Fibroblast of lung (primary cell): ENCODE measurements around the gene FAT4. TPM values are rescaled to one million over a fixed set of nuclear protein-coding genes. Genes with fewer than 3 reads are reported as not detected.

Experiments
- DNase-seq, 2 donors: peaks; one replicate each; pipeline versions ENCODE4 v3.0.0 to v3.0.0-alpha.2; 2010; ENCODE audit warnings: low read depth in 2 of 2
- H2AFZ ChIP-seq: 2 replicates; pipeline ENCODE4 v1.5.1; 2012; ENCODE audit warnings: low read length, control low read depth, inconsistent platforms
- H3K27ac ChIP-seq: 2 replicates; pipeline ENCODE4 v1.5.1; 2011; ENCODE audit warnings: low read length, control low read depth; ENCODE audit not compliant: insufficient read depth
- H3K27me3 ChIP-seq: 2 replicates; pipeline ENCODE4 v1.5.1; 2011; ENCODE audit warnings: mild to moderate bottlenecking, low read length; ENCODE audit not compliant: control insufficient read depth, insufficient read depth
- H3K36me3 ChIP-seq: 2 replicates; pipeline ENCODE4 v1.5.1; 2011; ENCODE audit warnings: low read length; ENCODE audit not compliant: control insufficient read depth, insufficient read depth
- H3K4me1 ChIP-seq: 2 replicates; pipeline ENCODE4 v1.5.1; 2011; ENCODE audit warnings: low read length; ENCODE audit not compliant: control insufficient read depth, insufficient read depth; ENCODE audit errors: extremely low read depth
- H3K4me2 ChIP-seq: 2 replicates; pipeline ENCODE4 v1.5.1; 2011; ENCODE audit warnings: low read length, control low read depth; ENCODE audit not compliant: insufficient read depth; ENCODE audit errors: extremely low read depth
- H3K4me3 ChIP-seq, 4 experiments: fragments of 200-600 bp in 1 of 4; sonication (generic) in 1 of 4; replicated peaks in 1 of 4; 2 replicates each; pipeline ENCODE4 v1.5.1; 2011 to 2016; ENCODE audit warnings: low read length in 4 of 4, low read depth in 3 of 4, mild to moderate bottlenecking in 3 of 4, control low read depth in 2 of 4, inconsistent platforms in 1 of 4, mixed read lengths in 1 of 4; ENCODE audit not compliant: insufficient read depth in 1 of 4; ENCODE audit errors: control extremely low read depth in 1 of 4
- H3K79me2 ChIP-seq: 2 replicates; pipeline ENCODE4 v1.5.1; 2012; ENCODE audit warnings: mild to moderate bottlenecking, low read length, inconsistent platforms; ENCODE audit not compliant: control insufficient read depth, insufficient read depth
- H3K9ac ChIP-seq: 2 replicates; pipeline ENCODE4 v1.5.1; 2011; ENCODE audit warnings: mild to moderate bottlenecking, low read length, control low read depth; ENCODE audit not compliant: insufficient read depth
- H3K9me3 ChIP-seq: 2 replicates; pipeline ENCODE4 v1.5.1; 2012; ENCODE audit warnings: low read depth, low read length; ENCODE audit not compliant: control insufficient read depth, insufficient read depth
- H4K20me1 ChIP-seq: 2 replicates; pipeline ENCODE4 v1.5.1; 2011; ENCODE audit warnings: low read length; ENCODE audit not compliant: control insufficient read depth, insufficient read depth; ENCODE audit errors: extremely low read depth
- CTCF ChIP-seq, 2 donors: IDR thresholded peaks in 1 of 2; conservative IDR thresholded peaks in 1 of 2; 1 replicate in 1 of 2; 2 replicates in 1 of 2; pipeline ENCODE4 v1.5.1; 2011 to 2012; ENCODE audit warnings: low read length in 2 of 2, control low read depth in 1 of 2, inconsistent platforms in 1 of 2, low read depth in 1 of 2, mild to moderate bottlenecking in 1 of 2
- EZH2 ChIP-seq: IDR thresholded peaks from 2 replicates; pipeline ENCODE4 v1.5.1; 2012; ENCODE audit warnings: low read length, control low read depth, mild to moderate bottlenecking; ENCODE audit errors: missing control alignments
- polyA plus RNA-seq, 2 donors: library from polyadenylated mRNA; depleted of rRNA in 1 of 2; stranded (reverse) in 1 of 2; unstranded in 1 of 2; fragments of >200 nt; gene quantifications; 2 replicates each; pipeline ENCODE4 v1.2.1, GENCODE V29; 2011 to 2012; ENCODE audit warnings: missing spikeins in 1 of 2
- total RNA-seq: library from RNA; depleted of rRNA; stranded (reverse); fragments of >200 nt; gene quantifications from 2 replicates; pipeline ENCODE4 v1.2.1, GENCODE V29; 2014

FAT4 gene
- total and polyA plus RNA-seq, 2 donors (not counting 1 experiment from before 2014, with no cell fraction given), result 10.8 to 17.8 TPM

GRCh38 chr4:125297116-125297515 is 17.6 kb upstream of the FAT4 start:
- H3K27ac ChIP-seq, result no peak overlapping the region
- peak in 1 of 2 donors; percentile 9 for DNase-seq
- no peak overlapping the region for H3K4me2 ChIP-seq
- H3K9ac ChIP-seq, result no peak overlapping the region
- H3K27me3 ChIP-seq, result no peaks in the 10 kb centered on the region
- no peak overlapping the region for H2AFZ ChIP-seq
- no peaks in the 10 kb centered on the region for H4K20me1 ChIP-seq
- no peaks in the 10 kb centered on the region for H3K79me2 ChIP-seq
- no peaks in the 10 kb centered on the region for H3K36me3 ChIP-seq
- H3K9me3 ChIP-seq, result no peaks in the 10 kb centered on the region
- TF ChIP-seq EZH2 (no peak), CTCF (conservative IDR thresholded peaks at IDR 0.05 in 1 of 2, IDR thresholded peaks at IDR 0.05 in 1 of 2; ENCODE audit: low read depth in 1 of 2, low read length in 2 of 2) (no peak)
- H3K4me1 ChIP-seq, result no peaks in the 10 kb centered on the region
- no peak overlapping the region for H3K4me3 ChIP-seq

GRCh38 chr4:125303058-125303457 is 11.7 kb upstream of the FAT4 start:
- no peak overlapping the region for H2AFZ ChIP-seq
- H3K27ac ChIP-seq, result no peak overlapping the region
- H3K27me3 ChIP-seq, result no peaks in the 10 kb centered on the region
- H4K20me1 ChIP-seq, result no peaks in the 10 kb centered on the region
- H3K79me2 ChIP-seq, result no peaks in the 10 kb centered on the region
- no peak overlapping the region for H3K4me3 ChIP-seq
- no peaks in the 10 kb centered on the region for H3K9me3 ChIP-seq
- H3K9ac ChIP-seq, result no peak overlapping the region
- no peak for TF ChIP-seq CTCF (conservative IDR thresholded peaks at IDR 0.05 in 1 of 2, IDR thresholded peaks at IDR 0.05 in 1 of 2; ENCODE audit: low read depth in 1 of 2, low read length in 2 of 2)
- TF ChIP-seq EZH2, result no peak
- no peak overlapping the region for H3K4me2 ChIP-seq
- peak in 1 of 2 donors; percentile 40 for DNase-seq
- no peaks in the 10 kb centered on the region for H3K36me3 ChIP-seq
- peaks cover 3% of the 10 kb centered on the region for H3K4me1 ChIP-seq

GRCh38 chr4:125303821-125304220 is 10.9 kb upstream of the FAT4 start:
- no peak overlapping the region for H3K4me3 ChIP-seq
- no peak overlapping the region for H2AFZ ChIP-seq
- peak in 1 of 2 donors; percentile 5 for DNase-seq
- H3K9ac ChIP-seq, result no peak overlapping the region
- no peak overlapping the region for H3K4me2 ChIP-seq
- no peaks in the 10 kb centered on the region for H3K36me3 ChIP-seq
- H3K27me3 ChIP-seq, result no peaks in the 10 kb centered on the region
- H3K79me2 ChIP-seq, result no peaks in the 10 kb centered on the region
- no peaks in the 10 kb centered on the region for H3K9me3 ChIP-seq
- no peaks in the 10 kb centered on the region for H4K20me1 ChIP-seq
- no peak overlapping the region for H3K27ac ChIP-seq
- peaks cover 3% of the 10 kb centered on the region for H3K4me1 ChIP-seq
- no peak for TF ChIP-seq CTCF (conservative IDR thresholded peaks at IDR 0.05 in 1 of 2, IDR thresholded peaks at IDR 0.05 in 1 of 2; ENCODE audit: low read depth in 1 of 2, low read length in 2 of 2)
- TF ChIP-seq EZH2, result no peak
